ENCODE data around the gene DDX51. TPM values are rescaled to one million over a fixed set of nuclear protein-coding genes. Genes with fewer than 3 reads are reported as not detected.

DDX51 gene
- total RNA-seq, 1 experiment from 2014 or later: 26.7 TPM

DNA sequence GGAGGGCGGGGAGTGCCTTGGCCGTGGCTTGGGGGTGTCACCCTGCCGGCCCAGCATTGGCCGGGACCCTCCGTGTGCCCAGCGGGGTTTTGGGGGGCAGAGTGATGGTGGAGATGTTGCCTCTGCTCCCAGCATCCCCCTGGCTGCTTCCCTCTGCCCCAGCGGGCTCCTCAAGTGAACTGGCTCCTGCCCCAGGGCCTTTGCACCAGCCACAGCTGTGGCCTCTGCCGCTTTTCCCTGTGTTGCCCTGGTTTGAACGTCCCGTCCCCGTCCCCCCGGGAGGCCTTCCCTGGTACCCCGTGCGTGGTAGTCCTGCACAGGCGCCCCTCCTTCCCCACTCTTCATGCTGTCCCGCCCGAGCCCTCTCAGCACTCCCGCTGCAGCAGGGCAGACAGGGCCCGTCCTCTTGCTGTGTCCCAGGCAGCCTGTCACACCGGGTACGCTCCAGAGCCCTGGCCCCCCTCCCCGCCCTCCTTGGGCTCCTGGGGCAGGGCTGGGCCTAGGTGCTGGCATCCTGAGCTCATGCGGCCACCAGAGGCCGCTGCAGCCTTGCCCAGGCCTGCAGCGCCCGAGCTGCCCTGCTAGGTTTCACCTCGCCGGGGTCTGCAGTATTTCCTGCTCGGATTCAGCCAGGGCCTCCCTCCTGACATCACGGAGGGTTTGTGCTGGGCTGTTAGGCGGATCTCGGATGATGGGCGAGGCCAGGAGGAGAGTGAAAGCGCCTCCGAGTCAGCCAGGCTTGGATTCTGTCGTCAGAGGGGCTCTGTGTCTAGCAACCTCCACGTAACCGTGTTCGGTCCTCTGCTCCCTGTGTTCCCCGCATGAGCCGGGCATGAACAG is 9.6 kb upstream of the DDX51 start:
- peaks cover 29% of the 10 kb centered on the region for H3K36me3 ChIP-seq (ENCODE audit: low read depth, low read length)
- no peaks in the 10 kb centered on the region for H4K20me1 ChIP-seq (ENCODE audit: low read length)
- no peak overlapping the region for H3K9ac ChIP-seq (ENCODE audit: low read length)
- ATAC-seq (peak; percentile 99), DNase-seq (peak; percentile 86)
- TF ChIP-seq, protein P1, sequence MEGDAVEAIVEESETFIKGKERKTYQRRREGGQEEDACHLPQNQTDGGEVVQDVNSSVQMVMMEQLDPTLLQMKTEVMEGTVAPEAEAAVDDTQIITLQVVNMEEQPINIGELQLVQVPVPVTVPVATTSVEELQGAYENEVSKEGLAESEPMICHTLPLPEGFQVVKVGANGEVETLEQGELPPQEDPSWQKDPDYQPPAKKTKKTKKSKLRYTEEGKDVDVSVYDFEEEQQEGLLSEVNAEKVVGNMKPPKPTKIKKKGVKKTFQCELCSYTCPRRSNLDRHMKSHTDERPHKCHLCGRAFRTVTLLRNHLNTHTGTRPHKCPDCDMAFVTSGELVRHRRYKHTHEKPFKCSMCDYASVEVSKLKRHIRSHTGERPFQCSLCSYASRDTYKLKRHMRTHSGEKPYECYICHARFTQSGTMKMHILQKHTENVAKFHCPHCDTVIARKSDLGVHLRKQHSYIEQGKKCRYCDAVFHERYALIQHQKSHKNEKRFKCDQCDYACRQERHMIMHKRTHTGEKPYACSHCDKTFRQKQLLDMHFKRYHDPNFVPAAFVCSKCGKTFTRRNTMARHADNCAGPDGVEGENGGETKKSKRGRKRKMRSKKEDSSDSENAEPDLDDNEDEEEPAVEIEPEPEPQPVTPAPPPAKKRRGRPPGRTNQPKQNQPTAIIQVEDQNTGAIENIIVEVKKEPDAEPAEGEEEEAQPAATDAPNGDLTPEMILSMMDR (conservative IDR thresholded peaks at IDR 0.05; ENCODE audit: low read depth, low read length): peak; percentile 97
- no peak for TF ChIP-seq EZH2 (IDR thresholded peaks at IDR 0.05; ENCODE audit: low read length, unreplicated experiment)
- no peak overlapping the region for H3K4me3 ChIP-seq (ENCODE audit: low read length)
- no TSS peak for BruUV-seq (replicated peaks)
- ChIA-PET POLR2A (ENCODE audit: unreplicated experiment) (no interaction called here), CTCF (interaction anchor here (0.5 to 1.4 kb wide), 8 partner anchors 9 to 260 kb away, joined by 3 to 16 read pairs (median 9); no protein-coding TSS in a partner anchor)
- H3K9me2 ChIP-seq (replicated peaks; ENCODE audit: low read length): no peaks in the 10 kb centered on the region
- no peak overlapping the region for H3K27ac ChIP-seq (ENCODE audit: low read length)
- H3K27me3 ChIP-seq (ENCODE audit: low read length): no peaks in the 10 kb centered on the region
- no peaks in the 10 kb centered on the region for H3K79me2 ChIP-seq (ENCODE audit: low read length)
- H2AFZ ChIP-seq (ENCODE audit: low read length): no peak overlapping the region
- H3K9me3 ChIP-seq (ENCODE audit: low read length): 0 out of 2 replicates have a peak, but pooled peaks cover 7% of the 10 kb centered on the region
- no peaks in the 10 kb centered on the region for H3K4me1 ChIP-seq (ENCODE audit: insufficient read depth, low read length)
- H3F3A ChIP-seq (ENCODE audit: low read length, unreplicated experiment): peaks cover 13% of the 10 kb centered on the region
- no peak overlapping the region for H3K4me2 ChIP-seq (ENCODE audit: low read length)
- intact Hi-C loops (cut with micrococcal nuclease): loop anchor here (2.0 kb wide), 3 partner anchors 35 to 261 kb away; no protein-coding TSS in a partner anchor

DNA sequence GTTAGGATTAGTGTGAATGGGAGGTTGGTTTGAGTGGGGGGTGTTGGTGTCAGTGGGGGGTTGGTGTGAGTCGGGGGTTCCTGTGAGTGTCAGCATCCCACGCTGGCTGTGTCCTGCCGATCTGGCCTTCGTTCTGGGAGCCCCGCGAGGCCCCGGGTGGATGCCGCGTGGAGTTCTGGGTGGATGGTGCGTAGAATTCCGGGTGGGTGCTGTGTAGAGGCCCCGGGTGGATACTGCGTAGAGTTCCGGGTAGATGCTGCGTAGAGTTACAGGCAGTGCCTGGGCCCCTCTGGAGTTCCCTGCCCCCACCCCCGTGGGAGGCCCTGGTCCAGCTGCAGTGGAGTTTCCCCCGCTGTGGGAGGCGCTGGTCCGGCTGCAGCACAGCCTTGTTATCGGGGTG is 8.8 kb upstream of the DDX51 start:
- POLR2A ChIA-PET (ENCODE audit: unreplicated experiment): no interaction called here
- no peak for ATAC-seq

More for the DNA sequence above, 8.8 kb upstream of the DDX51 start:
- no peak overlapping the region for H3K4me3 ChIP-seq (ENCODE audit: low read length)
- H3K4me1 ChIP-seq (ENCODE audit: insufficient read depth, low read length): no peaks in the 10 kb centered on the region
- CTCF ChIA-PET: interaction anchor here (1.4 kb wide), 1 partner anchor 132 kb away, joined by 9 read pairs; no protein-coding TSS in a partner anchor
- no peak overlapping the region for H3K4me2 ChIP-seq (ENCODE audit: low read length)
- BruUV-seq (replicated peaks): no TSS peak
- H3K36me3 ChIP-seq (ENCODE audit: low read depth, low read length): peaks cover 30% of the 10 kb centered on the region
- H3K9me3 ChIP-seq (ENCODE audit: low read length): 0 out of 2 replicates have a peak, but pooled peaks cover 7% of the 10 kb centered on the region
- H2AFZ ChIP-seq (ENCODE audit: low read length): no peak overlapping the region
- intact Hi-C loops (cut with micrococcal nuclease): no loop called here
- H3K27me3 ChIP-seq (ENCODE audit: low read length): no peaks in the 10 kb centered on the region
- no peaks in the 10 kb centered on the region for H4K20me1 ChIP-seq (ENCODE audit: low read length)
- peaks cover 4% of the 10 kb centered on the region for H3K79me2 ChIP-seq (ENCODE audit: low read length)
- H3K9ac ChIP-seq (ENCODE audit: low read length): no peak overlapping the region
- DNase-seq: no peak
- TF ChIP-seq, protein P1 (conservative IDR thresholded peaks at IDR 0.05; ENCODE audit: low read depth, low read length): no peak
- TF ChIP-seq EZH2 (IDR thresholded peaks at IDR 0.05; ENCODE audit: low read length, unreplicated experiment) (no peak), EZH2phosphoT487 (IDR thresholded peaks at IDR 0.05; ENCODE audit: borderline replicate concordance, low read length) (no peak)
- H3F3A ChIP-seq (ENCODE audit: low read length, unreplicated experiment): peaks cover 13% of the 10 kb centered on the region
- H3K9me2 ChIP-seq (replicated peaks; ENCODE audit: low read length): no peaks in the 10 kb centered on the region
- H3K27ac ChIP-seq (ENCODE audit: low read length): no peak overlapping the region

Data from PC-3 (cell line).